IPS DF 19.7 (cell line): Measurements from ENCODE around the gene HMGXB4.
"Not testable (repeated sequence)": the region's sequence is repeated elsewhere in the genome, so short reads cannot be mapped to it uniquely, and the experiment has no call there.

Experiments
- DNase-seq: peaks from one replicate; pipeline ENCODE4 v3.0.0-alpha.2; 2013; ENCODE audit warnings: low read depth, low spot score

Gene HMGXB4

GRCh38 chr22:35257321-35258190, at the start of gene HMGXB4:
Gene HMGXB4, plus strand, starts transcription at chr22:35257493. Its CDS starts 4,898 bp downstream, at chr22:35262391.
- DNase-seq: peak; percentile 52

GRCh38 chr22:35208003-35208402, 49.3 kb upstream of the HMGXB4 start:
- no peak for DNase-seq

- no peak for DNase-seq
These were observed 48.1 kb upstream of the HMGXB4 start for GRCh38 chr22:35209203-35209602.

GRCh38 chr22:35212009-35212408, 45.3 kb upstream of the HMGXB4 start:
- no peak for DNase-seq

- no peak for DNase-seq
These were observed 44.3 kb upstream of the HMGXB4 start for GRCh38 chr22:35212996-35213395.

- DNase-seq: no peak
These were observed 42.3 kb upstream of the HMGXB4 start for GRCh38 chr22:35214968-35215367.

- DNase-seq: no peak
These were observed 41.3 kb upstream of the HMGXB4 start for GRCh38 chr22:35215993-35216392.

- no peak for DNase-seq
These were observed 39.8 kb upstream of the HMGXB4 start for GRCh38 chr22:35217527-35217926.

GRCh38 chr22:35218079-35218478, 39.2 kb upstream of the HMGXB4 start:
- no peak for DNase-seq

GRCh38 chr22:35219012-35219411, 38.3 kb upstream of the HMGXB4 start:
- no peak for DNase-seq

GRCh38 chr22:35220221-35220620, 37.1 kb upstream of the HMGXB4 start:
- no peak for DNase-seq

- DNase-seq: no peak
These were observed 32.3 kb upstream of the HMGXB4 start for GRCh38 chr22:35225010-35225409.

- no peak for DNase-seq
These were observed 30.2 kb upstream of the HMGXB4 start for GRCh38 chr22:35226958-35227647.

- DNase-seq: no peak
These were observed 27.4 kb upstream of the HMGXB4 start for GRCh38 chr22:35229865-35230264.

GRCh38 chr22:35230417-35230816, 26.9 kb upstream of the HMGXB4 start:
- DNase-seq: no peak

- no peak for DNase-seq
These were observed 26.3 kb upstream of the HMGXB4 start for GRCh38 chr22:35230839-35231584.

GRCh38 chr22:35231585-35232084, 25.7 kb upstream of the HMGXB4 start:
- peak; percentile 64 for DNase-seq

- DNase-seq: not testable (repeated sequence)
These were observed 18.5 kb upstream of the HMGXB4 start for GRCh38 chr22:35238749-35239148.

GRCh38 chr22:35244507-35244906, 12.8 kb upstream of the HMGXB4 start:
- DNase-seq: not testable (repeated sequence)

- DNase-seq: no peak
These were observed 7.1 kb upstream of the HMGXB4 start for GRCh38 chr22:35250156-35250555.

GRCh38 chr22:35253946-35254345, 3.3 kb upstream of the HMGXB4 start:
- no peak for DNase-seq

- no peak for DNase-seq
These were observed 332 bp upstream of the HMGXB4 start for GRCh38 chr22:35257002-35257320.
